ENCODE measurements around the gene UNC13C.

UNC13C gene

GRCh38 chr15:54026258-54026657, 48.0 kb downstream of the UNC13C start:
- Histone ChIP-seq H3K4me2 (ENCODE audit: low read length) (no peak overlapping the region), H3K27ac (ENCODE audit: low read depth, low read length) (no peak overlapping the region), H3K18ac (ENCODE audit: low read length) (no peak overlapping the region), H3K9ac (ENCODE audit: low read length) (no peak overlapping the region), H3K79me2 (ENCODE audit: control insufficient read depth, insufficient read depth, low read length) (no peaks in the 10 kb centered on the region), H2BK15ac (replicated peaks; ENCODE audit: low read depth) (no peak overlapping the region), H2AK5ac (ENCODE audit: low read length) (no peak overlapping the region), H3K36me3 (ENCODE audit: control insufficient read depth, insufficient read depth, low read length) (no peaks in the 10 kb centered on the region), H3K79me1 (ENCODE audit: low read length) (no peaks in the 10 kb centered on the region), H3K23ac (ENCODE audit: low read length) (no peak overlapping the region), H2BK5ac (ENCODE audit: low read length) (no peak overlapping the region), H3K4me1 (ENCODE audit: control insufficient read depth, low read depth, low read length) (no peaks in the 10 kb centered on the region), H3K27me3 (ENCODE audit: insufficient read depth, low read length, poor library complexity) (no peaks in the 10 kb centered on the region), H3K4me3 (ENCODE audit: low read length) (no peak overlapping the region), H3K56ac (ENCODE audit: low read length) (no peak overlapping the region), H4K5ac (ENCODE audit: low read length) (no peak overlapping the region), H2BK120ac (ENCODE audit: low read depth, low read length) (no peak overlapping the region), H3K4ac (ENCODE audit: low read depth, low read length) (no peak overlapping the region), H4K8ac (ENCODE audit: low read depth, low read length) (no peak overlapping the region)
- WGBS (ENCODE audit: extremely low coverage, insufficient coverage, low lambda C conversion rate) = no CpG with 5 or more reads among the region's 3 CpGs
- DNase-seq = no peak

DNA sequence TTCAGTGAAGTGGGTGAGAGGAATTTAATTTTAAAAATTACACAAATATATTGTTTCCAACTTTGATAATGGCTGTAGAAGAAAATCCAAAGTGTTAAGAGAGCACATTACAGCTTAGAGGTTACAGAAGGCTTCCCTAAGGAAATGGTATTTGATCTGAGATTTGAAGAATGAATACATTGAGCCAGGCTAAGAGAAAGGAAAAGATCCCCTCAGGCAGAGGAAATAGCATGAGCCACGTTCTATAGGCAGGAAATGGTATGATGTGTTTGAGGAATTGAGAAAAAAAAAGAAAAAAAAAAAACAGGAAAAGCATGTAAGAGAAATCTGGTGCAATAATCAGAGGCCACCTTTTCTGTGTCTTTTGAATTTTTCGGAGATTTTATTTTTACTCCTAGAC, 48.6 kb downstream of the UNC13C start:
- H3K36me3 ChIP-seq (ENCODE audit: control insufficient read depth, insufficient read depth, low read length) = no peaks in the 10 kb centered on the region
- no peaks in the 10 kb centered on the region for H3K79me1 ChIP-seq (ENCODE audit: low read length)
- H3K4me2 ChIP-seq (ENCODE audit: low read length) = no peak overlapping the region
- WGBS (ENCODE audit: extremely low coverage, insufficient coverage, low lambda C conversion rate) = no CpG with 5 or more reads among the region's 2 CpGs
- H2BK15ac ChIP-seq (replicated peaks; ENCODE audit: low read depth) = no peak overlapping the region
- no peaks in the 10 kb centered on the region for H3K27me3 ChIP-seq (ENCODE audit: insufficient read depth, low read length, poor library complexity)
- no peak overlapping the region for H3K18ac ChIP-seq (ENCODE audit: low read length)
- no peak overlapping the region for H3K9ac ChIP-seq (ENCODE audit: low read length)
- no peaks in the 10 kb centered on the region for H3K79me2 ChIP-seq (ENCODE audit: control insufficient read depth, insufficient read depth, low read length)
- H4K5ac ChIP-seq (ENCODE audit: low read length) = no peak overlapping the region
- H3K4ac ChIP-seq (ENCODE audit: low read depth, low read length) = no peak overlapping the region
- peak; percentile 5 for DNase-seq
- H3K27ac ChIP-seq (ENCODE audit: low read depth, low read length) = no peak overlapping the region
- no peak overlapping the region for H2BK5ac ChIP-seq (ENCODE audit: low read length)
- H3K4me1 ChIP-seq (ENCODE audit: control insufficient read depth, low read depth, low read length) = no peaks in the 10 kb centered on the region
- H2AK5ac ChIP-seq (ENCODE audit: low read length) = no peak overlapping the region
- no peak overlapping the region for H4K8ac ChIP-seq (ENCODE audit: low read depth, low read length)
- H3K56ac ChIP-seq (ENCODE audit: low read length) = no peak overlapping the region
- no peak overlapping the region for H3K23ac ChIP-seq (ENCODE audit: low read length)
- H2BK120ac ChIP-seq (ENCODE audit: low read depth, low read length) = no peak overlapping the region
- no peak overlapping the region for H3K4me3 ChIP-seq (ENCODE audit: low read length)

DNA sequence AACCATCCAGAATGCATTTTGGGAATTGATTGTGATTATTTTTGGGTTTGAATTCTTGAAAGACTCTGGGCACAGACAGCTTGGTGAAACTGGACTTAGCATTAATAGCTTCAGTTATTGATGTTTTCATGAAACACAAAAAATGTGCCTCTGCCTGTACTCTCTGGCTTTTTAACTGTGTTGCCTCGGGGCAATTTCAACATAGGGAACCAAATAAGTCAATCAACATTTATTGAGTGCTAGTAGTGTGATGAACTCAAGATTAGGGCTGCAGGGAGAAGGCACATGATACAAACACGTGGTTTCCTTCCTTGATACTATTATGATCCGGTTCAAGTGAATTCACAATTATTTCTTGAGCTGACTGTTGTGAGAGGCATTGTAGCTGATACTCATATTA, 50.8 kb downstream of the UNC13C start:
- Histone ChIP-seq H3K79me1 (ENCODE audit: low read length) (no peaks in the 10 kb centered on the region), H3K56ac (ENCODE audit: low read length) (no peak overlapping the region), H4K5ac (ENCODE audit: low read length) (no peak overlapping the region), H3K4me1 (ENCODE audit: control insufficient read depth, low read depth, low read length) (no peaks in the 10 kb centered on the region), H3K23ac (ENCODE audit: low read length) (no peak overlapping the region), H2BK15ac (replicated peaks; ENCODE audit: low read depth) (no peak overlapping the region), H2BK120ac (ENCODE audit: low read depth, low read length) (no peak overlapping the region), H3K4me2 (ENCODE audit: low read length) (no peak overlapping the region), H3K27ac (ENCODE audit: low read depth, low read length) (no peak overlapping the region), H2AK5ac (ENCODE audit: low read length) (no peak overlapping the region), H3K27me3 (ENCODE audit: insufficient read depth, low read length, poor library complexity) (no peaks in the 10 kb centered on the region), H4K8ac (ENCODE audit: low read depth, low read length) (no peak overlapping the region), H3K4me3 (ENCODE audit: low read length) (no peak overlapping the region), H3K18ac (ENCODE audit: low read length) (no peak overlapping the region), H3K79me2 (ENCODE audit: control insufficient read depth, insufficient read depth, low read length) (no peaks in the 10 kb centered on the region), H3K9ac (ENCODE audit: low read length) (no peak overlapping the region), H3K36me3 (ENCODE audit: control insufficient read depth, insufficient read depth, low read length) (no peaks in the 10 kb centered on the region), H2BK5ac (ENCODE audit: low read length) (no peak overlapping the region), H3K4ac (ENCODE audit: low read depth, low read length) (no peak overlapping the region)
- no CpG with 5 or more reads among the region's 3 CpGs for WGBS (ENCODE audit: extremely low coverage, insufficient coverage, low lambda C conversion rate)
- DNase-seq = no peak

DNA sequence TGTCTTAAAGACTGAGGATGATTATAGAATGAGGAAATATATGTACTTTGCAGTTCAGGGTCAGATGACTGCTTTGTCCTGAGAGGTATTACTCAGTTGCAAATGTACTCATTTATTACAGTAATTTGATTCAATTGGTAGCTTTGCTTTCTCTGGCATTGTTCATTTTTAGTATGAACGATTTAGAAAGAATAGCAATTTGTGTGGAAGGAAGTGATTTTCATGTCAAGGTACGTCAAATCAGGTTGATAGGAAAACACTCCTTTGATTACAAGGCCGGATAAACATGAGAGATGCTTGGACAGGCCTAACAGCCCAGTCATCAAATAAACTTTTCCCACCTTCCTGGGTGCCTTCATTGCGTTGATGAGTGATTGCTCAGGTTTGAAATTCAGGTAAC, 53.8 kb downstream of the UNC13C start:
- no peak for DNase-seq
- no peak overlapping the region for H4K8ac ChIP-seq (ENCODE audit: low read depth, low read length)
- no peaks in the 10 kb centered on the region for H3K36me3 ChIP-seq (ENCODE audit: control insufficient read depth, insufficient read depth, low read length)
- H3K4me1 ChIP-seq (ENCODE audit: control insufficient read depth, low read depth, low read length) = no peaks in the 10 kb centered on the region
- no peak overlapping the region for H3K27ac ChIP-seq (ENCODE audit: low read depth, low read length)
- H3K9ac ChIP-seq (ENCODE audit: low read length) = no peak overlapping the region
- no peak overlapping the region for H3K23ac ChIP-seq (ENCODE audit: low read length)
- H2BK5ac ChIP-seq (ENCODE audit: low read length) = no peak overlapping the region
- no peaks in the 10 kb centered on the region for H3K27me3 ChIP-seq (ENCODE audit: insufficient read depth, low read length, poor library complexity)
- no peak overlapping the region for H2AK5ac ChIP-seq (ENCODE audit: low read length)
- no peak overlapping the region for H3K4ac ChIP-seq (ENCODE audit: low read depth, low read length)
- no peaks in the 10 kb centered on the region for H3K79me1 ChIP-seq (ENCODE audit: low read length)
- H3K56ac ChIP-seq (ENCODE audit: low read length) = no peak overlapping the region
- no peak overlapping the region for H3K4me2 ChIP-seq (ENCODE audit: low read length)
- H2BK15ac ChIP-seq (replicated peaks; ENCODE audit: low read depth) = no peak overlapping the region
- H3K18ac ChIP-seq (ENCODE audit: low read length) = no peak overlapping the region
- no peak overlapping the region for H2BK120ac ChIP-seq (ENCODE audit: low read depth, low read length)
- WGBS (ENCODE audit: extremely low coverage, insufficient coverage, low lambda C conversion rate) = no CpG with 5 or more reads among the region's 4 CpGs
- H3K79me2 ChIP-seq (ENCODE audit: control insufficient read depth, insufficient read depth, low read length) = no peaks in the 10 kb centered on the region
- H4K5ac ChIP-seq (ENCODE audit: low read length) = no peak overlapping the region
- no peak overlapping the region for H3K4me3 ChIP-seq (ENCODE audit: low read length)

DNA sequence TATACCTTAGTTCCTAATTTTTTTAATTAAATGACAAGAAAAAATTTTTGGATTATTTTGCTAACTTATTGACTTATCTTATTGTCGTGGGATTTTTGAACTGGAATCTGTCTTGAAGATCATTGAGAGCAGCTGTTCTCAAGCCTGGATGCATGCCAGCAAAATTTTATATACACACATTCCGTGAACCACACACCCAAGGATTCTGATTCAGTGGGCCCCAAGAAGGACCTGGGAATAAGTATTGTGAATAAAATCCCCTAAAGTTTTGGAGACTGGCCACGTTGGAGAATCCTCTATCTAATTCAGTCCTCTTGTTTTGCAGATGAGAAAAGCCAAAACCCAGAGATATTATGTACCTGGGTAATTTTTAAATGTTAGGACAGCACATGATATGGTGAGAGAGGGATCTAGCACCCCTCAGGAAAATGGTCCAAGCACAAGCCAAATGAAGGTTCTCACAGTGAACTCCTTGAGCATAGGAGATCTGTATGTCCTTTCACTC, 55.2 kb downstream of the UNC13C start:
- Histone ChIP-seq H2AK5ac (ENCODE audit: low read length) (no peak overlapping the region), H3K27ac (ENCODE audit: low read depth, low read length) (no peak overlapping the region), H2BK15ac (replicated peaks; ENCODE audit: low read depth) (no peak overlapping the region), H3K4me1 (ENCODE audit: control insufficient read depth, low read depth, low read length) (no peaks in the 10 kb centered on the region), H3K56ac (ENCODE audit: low read length) (no peak overlapping the region), H3K79me2 (ENCODE audit: control insufficient read depth, insufficient read depth, low read length) (no peaks in the 10 kb centered on the region), H3K4me2 (ENCODE audit: low read length) (no peak overlapping the region), H3K9ac (ENCODE audit: low read length) (no peak overlapping the region), H4K8ac (ENCODE audit: low read depth, low read length) (no peak overlapping the region), H3K27me3 (ENCODE audit: insufficient read depth, low read length, poor library complexity) (no peaks in the 10 kb centered on the region), H3K23ac (ENCODE audit: low read length) (no peak overlapping the region), H2BK5ac (ENCODE audit: low read length) (no peak overlapping the region), H2BK120ac (ENCODE audit: low read depth, low read length) (no peak overlapping the region), H3K4ac (ENCODE audit: low read depth, low read length) (no peak overlapping the region), H4K5ac (ENCODE audit: low read length) (no peak overlapping the region), H3K36me3 (ENCODE audit: control insufficient read depth, insufficient read depth, low read length) (no peaks in the 10 kb centered on the region), H3K18ac (ENCODE audit: low read length) (no peak overlapping the region), H3K79me1 (ENCODE audit: low read length) (no peaks in the 10 kb centered on the region), H3K4me3 (ENCODE audit: low read length) (no peak overlapping the region)
- no CpG with 5 or more reads among the region's 3 CpGs for WGBS (ENCODE audit: extremely low coverage, insufficient coverage, low lambda C conversion rate)
- DNase-seq = no peak

- Histone ChIP-seq H3K9ac (ENCODE audit: low read length) (no peak overlapping the region), H3K27me3 (ENCODE audit: insufficient read depth, low read length, poor library complexity) (no peaks in the 10 kb centered on the region), H3K56ac (ENCODE audit: low read length) (no peak overlapping the region), H2BK15ac (replicated peaks; ENCODE audit: low read depth) (no peak overlapping the region), H3K23ac (ENCODE audit: low read length) (no peak overlapping the region), H2BK120ac (ENCODE audit: low read depth, low read length) (no peak overlapping the region), H3K79me2 (ENCODE audit: control insufficient read depth, insufficient read depth, low read length) (no peaks in the 10 kb centered on the region), H2BK5ac (ENCODE audit: low read length) (no peak overlapping the region), H3K27ac (ENCODE audit: low read depth, low read length) (no peak overlapping the region), H3K4ac (ENCODE audit: low read depth, low read length) (no peak overlapping the region), H4K5ac (ENCODE audit: low read length) (no peak overlapping the region), H3K4me2 (ENCODE audit: low read length) (no peak overlapping the region), H3K4me1 (ENCODE audit: control insufficient read depth, low read depth, low read length) (no peaks in the 10 kb centered on the region), H3K18ac (ENCODE audit: low read length) (no peak overlapping the region), H3K79me1 (ENCODE audit: low read length) (no peaks in the 10 kb centered on the region), H3K36me3 (ENCODE audit: control insufficient read depth, insufficient read depth, low read length) (no peaks in the 10 kb centered on the region), H2AK5ac (ENCODE audit: low read length) (no peak overlapping the region), H3K4me3 (ENCODE audit: low read length) (no peak overlapping the region), H4K8ac (ENCODE audit: low read depth, low read length) (no peak overlapping the region)
- WGBS (ENCODE audit: extremely low coverage, insufficient coverage, low lambda C conversion rate) = no CpG with 5 or more reads among the region's 3 CpGs
- DNase-seq = no peak
Measured at GRCh38 chr15:54033869-54034458, 55.7 kb downstream of the UNC13C start.
